Raji (cell line): Measurements from ENCODE around the gene TUBD1.

Source experiments
- POLR2A ChIP-seq: IDR thresholded peaks from 2 replicates; pipeline ENCODE4 v1.6.1; 2011; ENCODE audit warnings: low read depth, low read length, control low read depth; ENCODE audit not compliant: insufficient read depth

The TUBD1 gene

GRCh38 chr17:59845595-59846393, 46.9 kb downstream of the TUBD1 start:
- TF ChIP-seq POLR2A, result peak; percentile 77

- TF ChIP-seq POLR2A, result no peak
Observed at GRCh38 chr17:59844884-59845594, 47.7 kb downstream of the TUBD1 start.

- TF ChIP-seq POLR2A, result peak; percentile 72
Observed at GRCh38 chr17:59842901-59843652, 49.7 kb downstream of the TUBD1 start.

- TF ChIP-seq POLR2A, result no peak
Observed at GRCh38 chr17:59840329-59841090, 52.2 kb downstream of the TUBD1 start.

GRCh38 chr17:59839651-59840328, 53.0 kb downstream of the TUBD1 start:
- no peak for TF ChIP-seq POLR2A

GRCh38 chr17:59838052-59838916, 54.5 kb downstream of the TUBD1 start:
- TF ChIP-seq POLR2A, result no peak

- peak; percentile 96 for TF ChIP-seq POLR2A
Observed at GRCh38 chr17:59837308-59838051, 55.3 kb downstream of the TUBD1 start.

GRCh38 chr17:59832883-59833379, 59.8 kb downstream of the TUBD1 start:
- TF ChIP-seq POLR2A, result 0 out of 2 replicates have a peak, but pooled peaks have one; percentile 24

GRCh38 chr17:59830846-59831486, 61.8 kb downstream of the TUBD1 start:
- TF ChIP-seq POLR2A, result 0 out of 2 replicates have a peak, but pooled peaks have one; percentile 17

- peak; percentile 9; the same call in 1 of the 2 replicates for TF ChIP-seq POLR2A
Observed at GRCh38 chr17:59830007-59830630, 62.6 kb downstream of the TUBD1 start.

- TF ChIP-seq POLR2A, result peak; percentile 53; the same call in 1 of the 2 replicates
Observed at GRCh38 chr17:59829217-59830006, 63.3 kb downstream of the TUBD1 start.
